H9 (cell line): Measurements from ENCODE around the gene TRIP6. TPM values are rescaled to one million over a fixed set of nuclear protein-coding genes. Genes with fewer than 3 reads are reported as not detected.

Source experiments
- DNase-seq: peaks from one replicate; pipeline ENCODE4 v3.0.0-alpha.2; 2017
- H2AFZ ChIP-seq: one replicate; pipeline ENCODE4 v1.6.1; 2013; ENCODE audit warnings: mild to moderate bottlenecking, low read length, control low read depth, moderate library complexity
- H2AK5ac ChIP-seq: 2 replicates; pipeline ENCODE4 v1.6.1; 2013; ENCODE audit warnings: low read length, control low read depth, mixed read lengths; ENCODE audit not compliant: insufficient read length
- H2BK120ac ChIP-seq: one replicate; pipeline ENCODE4 v1.6.1; 2013; ENCODE audit warnings: low read depth, mild to moderate bottlenecking, low read length, control low read depth, inconsistent platforms; ENCODE audit not compliant: poor library complexity, severe bottlenecking
- H2BK12ac ChIP-seq: 2 replicates; pipeline ENCODE4 v1.6.1; 2013; ENCODE audit warnings: low read length, control low read depth, mixed read lengths, low read depth; ENCODE audit not compliant: insufficient read length
- H2BK15ac ChIP-seq: 2 replicates; pipeline ENCODE4 v1.6.1; 2013; ENCODE audit warnings: low read depth, low read length, control low read depth
- H2BK20ac ChIP-seq: one replicate; pipeline ENCODE4 v1.6.1; 2013; ENCODE audit warnings: low read depth, mild to moderate bottlenecking, low read length, control low read depth, inconsistent platforms; ENCODE audit not compliant: poor library complexity, severe bottlenecking
- H2BK5ac ChIP-seq: 2 replicates; pipeline ENCODE4 v1.6.1; 2013; ENCODE audit warnings: low read length, control low read depth, mixed read lengths; ENCODE audit not compliant: insufficient read length
- H3K14ac ChIP-seq: 2 replicates; pipeline ENCODE4 v1.6.1; 2013; ENCODE audit warnings: low read length, control low read depth; ENCODE audit not compliant: insufficient read depth
- H3K18ac ChIP-seq: 2 replicates; pipeline ENCODE4 v1.6.1; 2013; ENCODE audit warnings: low read depth, mild to moderate bottlenecking, mixed read lengths, low read length, control low read depth; ENCODE audit not compliant: insufficient read length
- H3K23ac ChIP-seq: 2 replicates; pipeline ENCODE4 v1.6.1; 2013; ENCODE audit warnings: low read length, control low read depth, mixed read lengths, low read depth; ENCODE audit not compliant: insufficient read length
- H3K23me2 ChIP-seq: 2 replicates; pipeline ENCODE4 v1.6.1; 2013; ENCODE audit warnings: low read depth, mild to moderate bottlenecking, mixed read lengths, low read length, control low read depth; ENCODE audit not compliant: insufficient read length, poor library complexity, severe bottlenecking
- H3K27ac ChIP-seq: 2 replicates; pipeline ENCODE4 v1.5.1; 2013; ENCODE audit warnings: low read length, control low read depth, mixed read lengths, low read depth; ENCODE audit not compliant: insufficient read length
- H3K27me3 ChIP-seq: 2 replicates; pipeline ENCODE4 v1.6.1; 2013; ENCODE audit warnings: low read length, control low read depth, inconsistent platforms; ENCODE audit not compliant: insufficient read depth
- H3K4ac ChIP-seq: 2 replicates; pipeline ENCODE4 v1.6.1; 2013; ENCODE audit warnings: low read depth, mild to moderate bottlenecking, control low read depth, inconsistent platforms, low read length, moderate library complexity
- H3K4me1 ChIP-seq: 2 replicates; pipeline ENCODE4 v1.6.1; 2013; ENCODE audit warnings: low read length, control low read depth, inconsistent platforms; ENCODE audit not compliant: insufficient read depth
- H3K4me2 ChIP-seq: 2 replicates; pipeline ENCODE4 v1.6.1; 2013; ENCODE audit warnings: low read length, control low read depth, mixed read lengths; ENCODE audit not compliant: insufficient read length, insufficient read depth
- H3K56ac ChIP-seq: 2 replicates; pipeline ENCODE4 v1.6.1; 2013; ENCODE audit warnings: low read depth, mild to moderate bottlenecking, mixed read lengths, low read length, control low read depth; ENCODE audit not compliant: insufficient read length
- H3K79me1 ChIP-seq: 2 replicates; pipeline ENCODE4 v1.6.1; 2013; ENCODE audit warnings: low read depth, mild to moderate bottlenecking, moderate library complexity, low read length, control low read depth, inconsistent platforms; ENCODE audit not compliant: insufficient read depth, poor library complexity, severe bottlenecking
- H3K79me2 ChIP-seq: 2 replicates; pipeline ENCODE4 v1.6.1; 2013; ENCODE audit warnings: low read length, control low read depth, inconsistent platforms; ENCODE audit not compliant: insufficient read depth
- H3K9ac ChIP-seq: 2 replicates; pipeline ENCODE4 v1.6.1; 2013; ENCODE audit warnings: low read length, control low read depth, mixed read lengths; ENCODE audit not compliant: insufficient read length; ENCODE audit errors: extremely low read depth
- H3K9me3 ChIP-seq: one replicate; pipeline ENCODE4 v1.6.1; 2013; ENCODE audit warnings: low read depth, low read length, inconsistent platforms; ENCODE audit not compliant: control insufficient read depth
- H3T11ph ChIP-seq: one replicate; pipeline ENCODE4 v1.6.1; 2013; ENCODE audit warnings: mild to moderate bottlenecking, low read length, control low read depth, inconsistent platforms
- H4K20me1 ChIP-seq: one replicate; pipeline ENCODE4 v1.6.1; 2013; ENCODE audit not compliant: control insufficient read depth, insufficient read length, insufficient read depth
- H4K5ac ChIP-seq: 2 replicates; pipeline ENCODE4 v1.6.1; 2013; ENCODE audit warnings: low read depth, mild to moderate bottlenecking, mixed read lengths, low read length, control low read depth; ENCODE audit not compliant: insufficient read length
- H4K8ac ChIP-seq: replicated peaks from 2 replicates; pipeline ENCODE4 v1.6.1; 2013; ENCODE audit warnings: low read length, control low read depth, mixed read lengths, low read depth; ENCODE audit not compliant: insufficient read length
- H4K91ac ChIP-seq: 2 replicates; pipeline ENCODE4 v1.6.1; 2013; ENCODE audit warnings: low read depth, mild to moderate bottlenecking, moderate library complexity, mixed read lengths, low read length, control low read depth; ENCODE audit not compliant: insufficient read length
- H3K27ac Mint-ChIP-seq, 3 experiments: 2 replicates in 2 of 3; 3 replicates in 1 of 3; pipeline ENCODE4 v1.8.0; 2020 to 2021; ENCODE audit warnings: mixed read lengths in 3 of 3, mild to moderate bottlenecking in 1 of 3, moderate library complexity in 1 of 3
- H3K27me3 Mint-ChIP-seq: 2 replicates; pipeline ENCODE4 v1.8.0; 2021; ENCODE audit warnings: low read depth, mild to moderate bottlenecking, moderate library complexity, mixed read lengths
- H3K36me3 Mint-ChIP-seq, 3 experiments: 2 replicates in 2 of 3; 3 replicates in 1 of 3; pipeline ENCODE4 v1.8.0; 2020 to 2021; ENCODE audit warnings: low read depth in 3 of 3, mixed read lengths in 3 of 3; ENCODE audit not compliant: insufficient read depth in 1 of 3
- H3K4me1 Mint-ChIP-seq, 2 experiments: 2 replicates each; pipeline ENCODE4 v1.8.0; 2020; ENCODE audit warnings: mixed read lengths in 2 of 2
- H3K4me3 Mint-ChIP-seq, 2 experiments: 2 replicates in 1 of 2; 3 replicates in 1 of 2; pipeline ENCODE4 v1.8.0; 2020 to 2021; ENCODE audit warnings: mild to moderate bottlenecking in 2 of 2, mixed read lengths in 2 of 2, moderate library complexity in 1 of 2
- H3K9me3 Mint-ChIP-seq, 2 experiments: 2 replicates in 1 of 2; 3 replicates in 1 of 2; pipeline ENCODE4 v1.8.0; 2020; ENCODE audit warnings: mild to moderate bottlenecking in 2 of 2, mixed read lengths in 2 of 2, moderate library complexity in 1 of 2
- WGBS: extraction: QIAGEN DNeasy Blood & Tissue Kit; methylation state at CpG from one replicate; pipeline ENCODE4 v1.1.7; 2013; ENCODE audit warnings: missing lambda C conversion rate, low lambda C conversion rate, mixed read lengths; ENCODE audit not compliant: insufficient read length; ENCODE audit errors: extremely low coverage; 5-methylcytosine and 5-hydroxymethylcytosine counted together
- total RNA-seq: library from RNA; stranded (reverse); gene quantifications from 2 replicates; pipeline ENCODE4 v1.2.1, GENCODE V29; 2021
- TF ChIP-seq, protein P1 (sequence below): fragments of 200-600 bp; sonication (generic); conservative IDR thresholded peaks from 3 replicates; pipeline ENCODE4 v1.8.0; 2021; ENCODE audit warnings: antibody characterized with exemption, mild to moderate bottlenecking

TRIP6 gene
- total RNA-seq, 1 experiment from 2014 or later = 122 TPM

DNA sequence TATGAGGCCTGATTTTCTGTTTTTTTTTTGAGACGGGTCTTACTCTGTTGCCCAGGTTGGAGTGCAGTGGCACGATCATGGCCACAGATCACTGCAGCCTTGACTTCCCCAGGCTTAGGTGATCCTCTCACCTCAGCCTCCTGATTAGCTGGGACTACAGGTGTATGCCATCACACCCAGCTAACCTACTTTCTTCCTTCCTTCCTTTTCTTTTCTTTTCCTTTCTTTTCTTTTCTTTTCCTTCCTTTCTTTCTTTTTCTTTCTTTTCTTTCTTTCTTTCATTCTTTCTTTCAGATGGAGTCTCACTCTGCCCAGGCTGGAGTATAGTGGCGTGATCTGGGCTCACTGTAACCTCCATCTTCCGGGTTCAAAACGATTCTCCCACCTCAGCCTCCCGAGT lies 11.5 kb downstream of the TRIP6 start:
- Histone ChIP-seq H2BK5ac (no peak overlapping the region), H3K4me1 (no peaks in the 10 kb centered on the region; the same call in 1 of the 2 replicates), H2BK20ac (no peak overlapping the region), H3K9ac (no peak overlapping the region), H2BK120ac (no peak overlapping the region), H3K56ac (no peak overlapping the region), H2AK5ac (no peak overlapping the region), H3K79me2 (peaks cover 37% of the 10 kb centered on the region; the same call in 1 of the 2 replicates), H2BK15ac (no peak overlapping the region), H4K5ac (no peak overlapping the region), H2BK12ac (no peak overlapping the region), H3T11ph (no peak overlapping the region), H3K14ac (no peak overlapping the region), H3K27me3 (no peaks in the 10 kb centered on the region), H3K4me2 (no peak overlapping the region), H3K23ac (no peak overlapping the region), H3K23me2 (peaks cover 5% of the 10 kb centered on the region), H2AFZ (no peak overlapping the region), H4K8ac (no peak overlapping the region), H3K79me1 (peaks cover 6% of the 10 kb centered on the region), H3K4ac (no peak overlapping the region), H4K91ac (no peak overlapping the region), H4K20me1 (no peaks in the 10 kb centered on the region), H3K18ac (no peak overlapping the region), H3K9me3 (no peaks in the 10 kb centered on the region), H3K27ac (no peak overlapping the region)
- no peaks in the 10 kb centered on the region; the same call in 1 of the 2 replicates for H3K27me3 Mint-ChIP-seq
- H3K9me3 Mint-ChIP-seq = no peaks in the 10 kb centered on the region
- peaks cover 65 to 95% (median 91%) of the 10 kb centered on the region in 3 experiments for H3K36me3 Mint-ChIP-seq
- DNase-seq = no peak
- H3K4me3 Mint-ChIP-seq = no peak overlapping the region
- TF ChIP-seq, protein P1, sequence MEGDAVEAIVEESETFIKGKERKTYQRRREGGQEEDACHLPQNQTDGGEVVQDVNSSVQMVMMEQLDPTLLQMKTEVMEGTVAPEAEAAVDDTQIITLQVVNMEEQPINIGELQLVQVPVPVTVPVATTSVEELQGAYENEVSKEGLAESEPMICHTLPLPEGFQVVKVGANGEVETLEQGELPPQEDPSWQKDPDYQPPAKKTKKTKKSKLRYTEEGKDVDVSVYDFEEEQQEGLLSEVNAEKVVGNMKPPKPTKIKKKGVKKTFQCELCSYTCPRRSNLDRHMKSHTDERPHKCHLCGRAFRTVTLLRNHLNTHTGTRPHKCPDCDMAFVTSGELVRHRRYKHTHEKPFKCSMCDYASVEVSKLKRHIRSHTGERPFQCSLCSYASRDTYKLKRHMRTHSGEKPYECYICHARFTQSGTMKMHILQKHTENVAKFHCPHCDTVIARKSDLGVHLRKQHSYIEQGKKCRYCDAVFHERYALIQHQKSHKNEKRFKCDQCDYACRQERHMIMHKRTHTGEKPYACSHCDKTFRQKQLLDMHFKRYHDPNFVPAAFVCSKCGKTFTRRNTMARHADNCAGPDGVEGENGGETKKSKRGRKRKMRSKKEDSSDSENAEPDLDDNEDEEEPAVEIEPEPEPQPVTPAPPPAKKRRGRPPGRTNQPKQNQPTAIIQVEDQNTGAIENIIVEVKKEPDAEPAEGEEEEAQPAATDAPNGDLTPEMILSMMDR = no peak
- H3K27ac Mint-ChIP-seq = peak overlapping the region in 1 of 3 experiments; percentile 71; a peak in 2 of 7 replicates
- peaks cover 28 to 34% of the 10 kb centered on the region in 2 experiments for H3K4me1 Mint-ChIP-seq
- WGBS = no CpG with 5 or more reads among the region's 6 CpGs
